ENCODE data around the gene AIRE. TPM values are rescaled to one million over a fixed set of nuclear protein-coding genes. Genes with fewer than 3 reads are reported as not detected.

The AIRE gene
- polyA plus RNA-seq, 1 experiment: not detected

- no peak overlapping the region for H3K27ac ChIP-seq (ENCODE audit: low read depth, low read length)
- H3K4me3 ChIP-seq (ENCODE audit: low read depth, low read length): no peak overlapping the region
- ChIA-PET POLR2A (no interaction called here), CTCF (no interaction called here)
- no peak for TF ChIP-seq CTCF (IDR thresholded peaks at IDR 0.05; ENCODE audit: low read depth, low read length)
- DNase-seq (ENCODE audit: low read depth, low spot score): no peak
- no peaks in the 10 kb centered on the region for H3K27me3 ChIP-seq (ENCODE audit: control insufficient read depth, insufficient read depth, low read length)
- H3K9me3 ChIP-seq (ENCODE audit: control insufficient read depth, insufficient read depth, low read length): peaks cover 7% of the 10 kb centered on the region; the same call in 1 of the 2 replicates
Measured at GRCh38 chr21:44331209-44331608, 45.5 kb downstream of the AIRE start.

- no peak overlapping the region for H3K4me3 ChIP-seq (ENCODE audit: low read depth, low read length)
- TF ChIP-seq CTCF (IDR thresholded peaks at IDR 0.05; ENCODE audit: low read depth, low read length): no peak
- H3K9me3 ChIP-seq (ENCODE audit: control insufficient read depth, insufficient read depth, low read length): peaks cover 7% of the 10 kb centered on the region; the same call in 1 of the 2 replicates
- DNase-seq (ENCODE audit: low read depth, low spot score): no peak
- POLR2A ChIA-PET: no interaction called here
- no peak overlapping the region for H3K27ac ChIP-seq (ENCODE audit: low read depth, low read length)
- no peaks in the 10 kb centered on the region for H3K27me3 ChIP-seq (ENCODE audit: control insufficient read depth, insufficient read depth, low read length)
- CTCF ChIA-PET: no interaction called here
Measured at GRCh38 chr21:44331650-44332307, 46.1 kb downstream of the AIRE start.

DNA sequence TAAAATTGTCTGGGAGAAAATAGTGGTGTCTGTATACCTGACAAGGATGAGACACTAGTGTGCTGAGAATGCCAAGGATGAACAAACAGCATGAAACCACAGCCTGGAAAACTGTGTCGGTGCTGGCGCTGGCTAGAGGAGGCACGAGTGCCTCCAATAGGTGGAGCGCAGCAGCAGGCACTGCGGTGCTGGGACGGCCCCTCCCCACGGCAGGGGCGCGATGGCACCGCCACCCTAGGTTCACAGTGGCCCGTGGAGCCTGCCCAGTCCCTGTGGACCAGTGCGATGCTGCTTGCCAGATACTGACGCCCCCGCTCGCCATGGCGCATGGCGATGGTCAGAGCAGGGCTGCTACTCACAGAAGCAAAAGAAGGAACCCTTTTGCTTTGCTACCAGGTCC lies 46.7 kb downstream of the AIRE start:
- no peak overlapping the region for H3K27ac ChIP-seq (ENCODE audit: low read depth, low read length)
- CTCF ChIA-PET: no interaction called here
- TF ChIP-seq CTCF (IDR thresholded peaks at IDR 0.05; ENCODE audit: low read depth, low read length): no peak
- POLR2A ChIA-PET: no interaction called here
- peaks cover 7% of the 10 kb centered on the region; the same call in 1 of the 2 replicates for H3K9me3 ChIP-seq (ENCODE audit: control insufficient read depth, insufficient read depth, low read length)
- no peaks in the 10 kb centered on the region for H3K27me3 ChIP-seq (ENCODE audit: control insufficient read depth, insufficient read depth, low read length)
- DNase-seq (ENCODE audit: low read depth, low spot score): no peak
- no peak overlapping the region for H3K4me3 ChIP-seq (ENCODE audit: low read depth, low read length)

- Histone ChIP-seq H3K4me3 (ENCODE audit: low read depth, low read length) (no peak overlapping the region), H3K27me3 (ENCODE audit: control insufficient read depth, insufficient read depth, low read length) (no peaks in the 10 kb centered on the region), H3K27ac (ENCODE audit: low read depth, low read length) (no peak overlapping the region), H3K9me3 (ENCODE audit: control insufficient read depth, insufficient read depth, low read length) (peaks cover 7% of the 10 kb centered on the region; the same call in 1 of the 2 replicates)
- POLR2A ChIA-PET: interaction anchor here (0.8 kb wide), 1 partner anchor 14 kb away, joined by 4 read pairs; no protein-coding TSS in a partner anchor
- DNase-seq (ENCODE audit: low read depth, low spot score): no peak
- CTCF ChIA-PET: no interaction called here
- TF ChIP-seq CTCF (IDR thresholded peaks at IDR 0.05; ENCODE audit: low read depth, low read length): no peak
Measured at GRCh38 chr21:44332965-44333364, 47.3 kb downstream of the AIRE start.

DNA sequence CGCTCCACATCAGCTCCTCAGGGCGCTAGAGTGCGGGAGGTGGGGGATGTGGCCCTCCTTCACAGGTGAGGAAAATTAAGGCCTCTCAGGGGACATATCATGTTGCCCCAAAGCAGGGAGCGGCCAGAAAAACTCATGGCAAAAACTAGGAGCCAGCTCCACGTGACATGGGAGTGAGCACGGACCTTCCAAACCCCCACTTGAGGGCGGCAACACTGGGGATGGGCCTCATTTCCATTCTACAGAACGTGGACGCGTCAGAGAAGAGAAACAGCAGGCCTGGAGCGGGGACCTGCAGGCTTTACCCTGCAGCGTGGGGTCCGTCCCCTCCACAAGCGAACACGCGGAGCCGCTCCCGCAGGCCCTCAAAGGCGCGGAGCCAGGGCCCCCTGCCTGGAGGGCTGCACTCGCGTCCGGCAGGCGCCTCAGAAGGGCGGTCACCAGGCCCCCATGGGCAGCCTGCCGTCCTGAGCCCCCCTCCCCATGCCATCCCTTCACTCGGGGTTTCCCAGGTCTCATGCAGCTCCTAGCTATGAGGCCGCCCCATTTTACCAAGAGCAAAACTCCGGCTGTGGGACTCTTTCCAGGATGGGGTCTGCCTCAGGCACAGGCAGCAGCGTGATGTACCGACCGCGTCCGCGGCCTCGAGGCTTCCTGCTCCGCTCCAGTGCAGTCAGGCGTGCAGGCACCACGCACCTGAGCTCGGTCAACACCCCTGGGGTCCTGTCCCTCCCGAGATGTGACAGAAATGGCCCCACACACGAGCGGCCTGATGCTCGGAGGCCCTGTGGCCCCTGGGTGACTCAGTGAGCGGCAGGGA lies 48.0 kb downstream of the AIRE start:
- TF ChIP-seq CTCF (IDR thresholded peaks at IDR 0.05; ENCODE audit: low read depth, low read length): no peak
- no peak overlapping the region for H3K4me3 ChIP-seq (ENCODE audit: low read depth, low read length)
- H3K27me3 ChIP-seq (ENCODE audit: control insufficient read depth, insufficient read depth, low read length): no peaks in the 10 kb centered on the region
- H3K27ac ChIP-seq (ENCODE audit: low read depth, low read length): no peak overlapping the region
- no peak for DNase-seq (ENCODE audit: low read depth, low spot score)
- CTCF ChIA-PET: no interaction called here
- POLR2A ChIA-PET: interaction anchor here (0.8 kb wide), 1 partner anchor 15 kb away, joined by 4 read pairs; no protein-coding TSS in a partner anchor
- peaks cover 7% of the 10 kb centered on the region; the same call in 1 of the 2 replicates for H3K9me3 ChIP-seq (ENCODE audit: control insufficient read depth, insufficient read depth, low read length)
